HG02938 (cell line): Measurements from ENCODE around the gene UPP1.

Experiments
- ATAC-seq: cut with Tn5 transposase; IDR thresholded peaks from one replicate; pipeline ENCODE4 v1.9.1; 2021; ENCODE audit warnings: mild to moderate bottlenecking, moderate library complexity; ENCODE audit not compliant: unreplicated experiment

UPP1 gene

GRCh38 chr7:48084727-48085432 is 4.2 kb upstream of the UPP1 start:
- ATAC-seq, result peak; percentile 61

GRCh38 chr7:48085433-48085791 is 3.7 kb upstream of the UPP1 start:
- no peak for ATAC-seq

DNA sequence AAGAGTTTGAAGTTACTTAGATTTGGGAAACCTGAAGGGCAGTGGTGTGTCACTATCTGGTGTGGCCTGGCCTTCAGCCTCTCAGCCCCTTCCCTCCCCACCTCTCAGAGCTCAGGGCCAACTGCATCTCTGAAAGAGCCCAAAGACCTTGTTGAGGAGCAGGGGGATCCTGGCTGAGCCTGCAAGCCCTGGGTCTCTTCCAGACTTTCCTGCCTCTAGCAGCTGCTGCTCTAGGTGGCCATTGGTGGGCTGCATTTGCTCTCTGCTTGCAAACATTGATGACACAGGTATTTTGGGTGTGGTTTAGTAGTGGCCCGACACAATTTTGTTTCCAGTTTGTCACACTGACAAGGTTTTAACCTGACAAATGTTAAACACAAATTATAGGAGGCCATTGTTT is 3.1 kb upstream of the UPP1 start:
- no peak for ATAC-seq

DNA sequence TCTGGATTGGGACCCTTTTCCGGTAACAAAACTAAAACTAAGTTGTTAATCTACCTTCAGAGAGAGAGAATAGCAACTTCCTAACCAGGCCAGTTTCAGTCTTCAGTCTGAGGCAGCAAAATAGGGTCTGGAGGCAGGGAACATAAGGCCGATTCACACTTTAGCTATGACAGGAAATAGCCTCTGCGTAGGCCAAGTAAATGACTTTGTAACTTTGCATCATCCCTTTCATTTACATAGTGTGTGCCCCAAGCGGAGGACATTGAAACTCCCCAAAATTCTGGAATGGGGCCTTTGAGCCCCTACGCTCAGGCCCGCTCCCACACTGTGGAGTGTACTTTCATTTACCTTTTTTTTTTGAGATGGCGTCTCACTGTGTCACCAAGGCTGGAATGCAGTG is 1.7 kb upstream of the UPP1 start:
- peak; percentile 21 for ATAC-seq

GRCh38 chr7:48088559-48089045 is 463 bp upstream of the UPP1 start:
- peak; percentile 60 for ATAC-seq

DNA sequence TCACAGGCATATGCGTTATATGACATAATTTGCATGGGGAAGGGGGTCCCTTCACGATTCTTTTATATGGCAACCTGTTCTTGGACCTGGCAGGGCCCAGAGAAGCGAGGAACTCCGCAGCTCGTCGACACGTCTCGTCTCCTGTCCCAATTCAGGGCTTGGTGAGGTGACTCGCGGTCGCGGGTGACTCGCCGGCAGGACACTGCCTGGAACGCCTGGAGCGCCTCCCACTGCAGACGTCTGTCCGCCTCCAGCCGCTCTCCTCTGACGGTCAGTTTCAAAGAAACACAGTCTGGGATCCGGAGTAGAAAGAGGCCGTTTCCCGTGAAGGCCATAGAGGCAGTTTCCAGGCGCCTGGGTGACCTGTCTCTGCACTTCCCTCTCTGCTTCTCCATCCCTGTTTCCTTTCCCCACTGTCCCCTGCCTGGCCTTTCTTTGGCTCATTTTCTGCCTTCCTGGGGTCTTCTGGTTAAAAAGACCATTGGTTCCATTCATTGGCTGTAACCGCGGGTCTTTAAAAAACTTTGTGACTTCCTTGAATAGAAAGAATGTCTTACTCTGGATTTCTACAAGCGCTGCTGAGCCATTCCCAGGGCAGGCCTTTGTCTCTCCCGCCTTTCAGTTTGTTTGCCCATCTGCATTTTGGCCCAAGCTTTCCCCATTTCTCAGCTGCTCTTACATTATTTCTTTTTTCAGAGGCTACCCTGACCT is 1.2 kb downstream of the UPP1 start:
- no peak for ATAC-seq

GRCh38 chr7:48091506-48092433 is 2.7 kb downstream of the UPP1 start:
- no peak for ATAC-seq

- no peak for ATAC-seq
Observed at GRCh38 chr7:48094861-48095293, 5.8 kb downstream of the UPP1 start.

GRCh38 chr7:48096273-48096672 is 7.2 kb downstream of the UPP1 start:
- no peak for ATAC-seq

DNA sequence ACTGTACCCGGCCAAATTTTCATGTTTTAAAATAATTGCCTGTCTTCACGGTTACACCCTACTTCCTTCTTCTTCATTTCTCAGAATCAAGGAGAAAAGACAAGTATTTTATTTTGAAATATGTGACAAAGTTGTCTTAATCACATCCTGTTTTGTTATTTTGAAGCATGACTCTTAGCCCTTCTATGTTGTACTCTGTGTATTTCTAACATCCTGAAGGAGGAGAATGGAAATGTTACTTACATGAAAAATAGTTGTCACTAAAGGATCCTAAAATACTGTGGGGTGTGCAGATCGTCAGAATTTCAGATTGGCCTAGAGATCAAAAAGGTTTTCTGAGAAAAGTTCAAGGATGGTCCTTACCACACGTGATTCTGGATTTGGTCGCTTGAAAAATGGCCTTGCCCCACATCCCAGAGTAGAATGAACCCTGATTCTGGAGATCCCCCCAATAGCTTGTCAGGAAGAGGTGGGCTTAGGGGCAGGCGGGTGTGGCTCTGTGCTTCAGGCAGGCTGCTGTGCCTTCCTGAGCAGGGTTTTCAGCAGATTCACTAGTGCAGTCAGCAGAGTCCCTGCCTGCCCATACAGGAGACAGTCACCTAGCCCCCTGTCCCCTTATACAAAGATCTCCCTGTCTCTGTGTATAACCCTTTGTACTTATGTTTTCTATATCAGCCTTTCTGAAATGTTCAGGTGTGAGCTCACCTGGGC is 8.6 kb downstream of the UPP1 start:
- ATAC-seq, result no peak

GRCh38 chr7:48098846-48099245 is 9.8 kb downstream of the UPP1 start:
- no peak for ATAC-seq

GRCh38 chr7:48099781-48100180 is 10.7 kb downstream of the UPP1 start:
- no peak for ATAC-seq

- no peak for ATAC-seq
Observed at GRCh38 chr7:48101352-48101751, 12.3 kb downstream of the UPP1 start.

DNA sequence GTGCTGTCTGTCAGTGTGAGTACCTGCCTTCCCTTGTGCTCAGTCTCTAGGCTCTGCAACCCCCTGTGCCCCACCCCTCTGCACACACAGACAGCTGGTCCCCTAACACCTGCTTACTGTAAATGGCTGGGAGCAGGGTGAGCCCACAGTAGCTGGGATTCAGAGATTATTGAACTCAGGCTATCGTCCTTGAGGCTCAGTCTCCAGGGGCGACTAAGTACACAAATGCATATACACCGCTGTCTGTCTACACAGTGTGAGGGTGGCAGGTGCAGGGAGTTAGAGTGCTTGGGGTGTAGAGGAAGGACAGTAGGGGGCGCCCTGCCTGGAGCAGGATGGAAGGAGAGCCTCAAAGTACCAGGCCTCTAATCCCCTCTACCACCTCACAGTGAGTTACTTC is 12.9 kb downstream of the UPP1 start:
- no peak for ATAC-seq

DNA sequence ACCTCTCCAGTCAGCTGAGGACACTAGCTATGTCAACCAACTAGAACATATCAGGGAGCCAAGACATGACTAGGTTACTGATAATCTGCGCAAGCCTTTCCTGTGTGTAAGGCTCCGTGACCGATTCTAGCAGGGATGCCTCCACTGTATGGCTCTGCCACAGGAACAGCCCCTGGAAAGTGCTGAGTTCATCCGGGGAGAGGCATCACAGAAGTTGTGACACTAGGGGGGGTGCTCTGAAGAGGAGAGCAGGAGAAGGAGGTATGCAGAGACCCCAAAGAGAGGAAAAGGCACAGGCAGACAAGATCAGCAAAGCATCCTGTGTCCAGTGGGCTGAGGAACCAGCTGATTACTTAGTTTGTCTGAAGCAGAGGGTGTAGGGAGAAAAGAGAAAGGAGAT is 13.5 kb downstream of the UPP1 start:
- ATAC-seq, result no peak

DNA sequence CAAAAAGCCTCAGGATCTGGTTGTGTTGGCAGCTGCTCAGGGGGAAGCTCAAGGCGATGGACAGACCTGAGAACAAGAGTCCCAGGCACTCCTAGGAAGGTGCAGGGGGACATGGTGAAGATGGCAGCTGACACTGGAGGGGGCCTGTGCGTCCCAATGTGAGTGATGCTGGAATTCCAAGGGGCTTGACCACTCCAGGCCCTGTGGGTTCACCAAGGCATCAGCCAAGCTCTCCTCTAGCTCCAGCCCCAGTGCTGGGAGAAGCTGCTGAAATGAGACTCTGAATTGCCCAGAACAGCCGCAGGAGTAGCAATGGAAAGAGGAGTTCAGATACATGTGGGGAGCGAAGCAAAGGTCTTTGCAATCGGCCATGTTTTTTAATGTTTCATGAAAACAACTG is 16.0 kb downstream of the UPP1 start:
- ATAC-seq, result no peak

DNA sequence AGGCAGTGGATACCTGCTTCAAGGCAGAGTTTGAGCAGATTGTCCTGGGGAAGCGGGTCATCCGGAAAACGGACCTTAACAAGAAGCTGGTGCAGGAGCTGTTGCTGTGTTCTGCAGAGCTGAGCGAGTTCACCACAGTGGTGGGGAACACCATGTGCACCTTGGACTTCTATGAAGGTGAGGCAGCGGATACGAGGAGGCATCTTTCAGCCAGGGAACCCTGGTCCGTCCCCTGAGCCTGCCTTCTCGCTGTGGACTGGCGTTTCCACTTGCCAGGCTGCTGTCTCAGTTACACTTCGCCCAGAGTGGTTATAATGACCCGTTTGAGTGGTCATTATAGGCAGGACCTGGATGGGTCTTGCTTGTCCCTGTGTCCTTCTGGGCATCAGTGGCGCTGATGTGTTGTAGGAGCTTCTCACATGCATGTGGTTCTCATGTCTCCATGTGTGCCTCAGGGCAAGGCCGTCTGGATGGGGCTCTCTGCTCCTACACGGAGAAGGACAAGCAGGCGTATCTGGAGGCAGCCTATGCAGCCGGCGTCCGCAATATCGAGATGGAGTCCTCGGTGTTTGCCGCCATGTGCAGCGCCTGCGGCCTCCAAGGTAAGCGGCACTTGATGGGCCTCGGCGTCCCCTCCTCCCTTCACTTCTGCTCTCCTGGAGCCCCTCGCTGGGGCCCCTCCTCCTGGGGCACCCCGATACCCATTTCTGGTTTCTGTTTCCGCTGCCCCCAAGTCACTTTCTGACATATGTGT is 18.0 kb downstream of the UPP1 start:
- no peak for ATAC-seq

GRCh38 chr7:48107926-48108472 is 18.9 kb downstream of the UPP1 start:
- no peak for ATAC-seq

DNA sequence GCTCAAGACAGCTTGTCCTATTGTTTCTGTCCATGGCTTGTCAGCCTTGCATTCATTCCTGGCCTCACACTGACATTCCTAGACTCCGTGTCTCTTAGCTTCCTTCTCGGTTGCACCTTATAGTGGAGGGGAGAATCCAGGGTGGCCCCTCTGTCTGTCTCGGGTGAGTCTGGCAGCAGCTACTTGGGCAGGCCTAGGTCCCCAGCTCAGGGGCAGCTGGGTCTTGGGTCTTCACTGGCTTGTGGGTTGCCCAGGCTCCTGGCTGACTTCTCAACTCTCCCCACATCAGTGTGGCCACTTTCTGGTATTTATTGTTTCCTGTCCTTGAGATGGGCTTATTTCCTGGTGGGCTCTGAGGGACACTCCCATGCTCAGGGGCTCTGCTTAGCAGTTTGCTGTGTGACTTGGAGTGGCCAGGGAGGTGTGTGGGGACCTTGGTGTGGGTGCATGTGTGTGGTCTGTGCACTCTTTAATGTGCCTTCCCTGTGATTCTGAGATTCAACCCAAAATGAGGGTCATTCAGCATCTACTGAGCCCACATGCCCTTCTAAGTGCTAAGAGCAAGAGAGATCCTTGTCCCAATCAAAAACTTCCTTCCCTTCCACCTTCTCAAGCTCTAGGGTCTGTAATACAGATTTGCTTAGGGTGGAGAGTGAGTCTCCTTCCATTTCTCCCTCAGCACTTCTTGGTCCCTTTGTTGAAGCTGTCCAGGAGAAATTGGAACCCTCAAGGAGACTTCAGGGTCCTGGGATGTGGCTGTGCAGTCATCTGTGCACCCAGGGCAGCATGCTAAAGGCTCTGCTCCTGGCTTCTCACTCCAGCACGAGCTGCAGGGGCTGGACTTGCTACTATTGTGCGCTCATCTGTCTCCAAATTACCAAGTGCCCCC is 20.1 kb downstream of the UPP1 start:
- ATAC-seq, result no peak
